Activated CD4-positive, alpha-beta T cell treated with anti-CD3 and anti-CD28 coated beads, Interleukin-2, Interleukin-6, amounts not matched to agents 100 ng/mL and 50 ng/mL, durations not matched to agents 16 hours and 8 hours (primary cell): ENCODE data around the gene PALM.
A peak's percentile ranks its signal among the peaks of the same experiment; 100 is the strongest.

Experiments used
- DNase-seq: peaks from one replicate; pipeline ENCODE4 v3.0.0-alpha.2; 2020

PALM gene

GRCh38 chr19:755063-755462 lies 46.3 kb downstream of the PALM start:
- DNase-seq, result no peak

DNA sequence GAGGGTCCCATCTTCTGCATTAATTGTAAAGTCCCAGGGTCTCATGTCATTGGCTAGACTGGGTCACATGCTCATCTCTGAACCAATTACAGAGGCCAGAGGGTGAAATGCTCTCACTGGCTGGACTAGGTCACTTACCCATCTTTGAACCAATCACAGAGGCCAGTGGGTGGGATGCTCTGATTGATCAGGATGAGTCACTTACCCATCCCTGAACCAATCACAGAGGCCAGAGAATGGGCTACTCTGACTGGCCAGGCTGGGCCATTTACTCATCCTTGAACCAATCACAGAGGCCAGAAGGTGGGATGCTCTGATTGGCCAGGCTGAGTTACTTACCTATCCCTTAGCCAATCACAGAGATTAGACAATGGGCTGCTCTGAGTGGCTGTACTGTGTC lies 47.5 kb downstream of the PALM start:
- DNase-seq, result peak; percentile 31

GRCh38 chr19:756821-757688 lies 48.3 kb downstream of the PALM start:
- DNase-seq, result no peak

- no peak for DNase-seq
Observed at GRCh38 chr19:757811-758668, 49.3 kb downstream of the PALM start.

DNA sequence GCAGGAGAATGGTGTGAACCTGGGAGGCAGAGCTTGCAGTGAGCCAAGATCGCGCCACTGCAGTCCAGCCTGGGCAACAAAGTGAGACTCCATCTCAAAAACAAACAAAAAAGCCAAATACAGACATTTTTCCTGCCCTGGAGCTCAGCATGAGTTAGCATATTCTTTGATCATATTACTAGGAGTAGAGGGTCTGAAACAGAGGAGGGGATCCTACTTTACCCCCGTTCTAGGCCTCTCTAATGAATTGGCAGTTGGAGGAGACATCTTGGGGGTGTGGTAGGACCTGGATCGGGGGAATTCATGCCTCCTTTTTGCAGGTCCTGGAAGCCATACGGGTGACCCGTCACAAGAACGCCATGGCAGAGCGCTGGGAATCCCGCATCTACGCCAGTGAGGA lies 54.4 kb downstream of the PALM start:
- no peak for DNase-seq

GRCh38 chr19:763869-764268 lies 55.1 kb downstream of the PALM start:
- no peak for DNase-seq

DNA sequence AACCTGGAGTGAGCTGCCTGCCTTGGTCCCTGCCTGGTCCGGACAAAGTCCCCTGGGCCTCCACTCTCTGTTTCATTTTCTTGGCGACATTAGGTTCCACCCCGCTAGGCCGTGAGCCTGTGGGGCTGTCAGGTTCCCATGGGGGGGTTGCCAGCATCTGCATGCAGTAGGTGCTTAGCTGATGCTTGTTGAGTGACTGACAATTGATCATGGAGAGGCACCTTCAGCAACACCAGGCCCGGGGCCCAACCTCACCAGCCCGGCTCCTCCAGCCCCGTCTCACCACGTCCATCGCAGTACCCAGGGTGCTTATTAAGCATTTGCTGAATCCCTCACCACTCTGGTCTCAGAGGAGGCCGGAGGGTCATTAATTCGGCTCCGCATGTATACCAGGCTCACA lies 55.6 kb downstream of the PALM start:
- DNase-seq, result no peak

GRCh38 chr19:765179-765738 lies 56.5 kb downstream of the PALM start:
- no peak for DNase-seq

- DNase-seq, result no peak
Observed at GRCh38 chr19:768424-768823, 59.7 kb downstream of the PALM start.

DNA sequence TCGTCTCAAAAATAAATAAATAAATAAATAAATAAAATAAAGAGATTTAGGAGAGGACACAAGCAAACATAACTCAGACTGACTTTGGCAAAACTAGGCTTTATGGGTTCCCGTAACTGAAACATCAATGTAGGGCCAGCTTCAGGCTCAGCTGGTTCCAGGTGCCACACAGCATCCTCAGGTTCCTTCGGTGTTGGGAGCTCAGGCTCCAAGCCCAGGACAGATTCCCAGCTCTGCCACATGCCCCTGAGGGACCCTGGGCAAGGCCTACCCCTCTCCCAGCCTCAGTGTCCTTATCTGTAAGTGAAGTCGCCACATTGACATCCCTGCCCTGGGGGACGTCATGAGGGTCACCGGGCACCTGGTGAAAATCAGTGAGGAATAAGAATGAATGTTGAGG lies 60.9 kb downstream of the PALM start:
- DNase-seq, result no peak

DNA sequence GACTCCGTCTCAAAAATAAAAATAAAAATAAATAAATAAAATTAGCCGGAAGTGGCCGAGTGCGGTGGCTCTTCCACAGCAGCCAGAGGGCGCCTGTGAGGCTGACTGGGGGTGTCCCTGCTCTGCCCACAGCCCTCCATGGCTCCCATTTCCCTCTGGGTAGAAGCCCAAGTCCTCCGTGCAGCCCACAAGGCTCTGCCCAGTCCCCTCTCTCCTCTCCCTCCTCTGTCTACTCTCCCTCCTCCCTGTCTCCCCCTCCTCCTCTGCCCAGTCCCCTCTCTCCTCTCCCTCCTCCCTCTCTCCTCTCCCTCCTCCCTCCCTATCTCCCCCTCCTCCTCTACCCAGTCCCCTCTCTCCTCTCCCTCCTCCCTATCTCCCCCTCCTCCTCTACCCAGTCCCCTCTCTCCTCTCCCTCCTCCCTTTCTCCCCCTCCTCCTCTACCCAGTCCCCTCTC lies 62.6 kb downstream of the PALM start:
- peak; percentile 27 for DNase-seq

GRCh38 chr19:772063-772462 lies 63.3 kb downstream of the PALM start:
- DNase-seq, result no peak

- no peak for DNase-seq
Observed at GRCh38 chr19:772730-773436, 64.1 kb downstream of the PALM start.

- no peak for DNase-seq
Observed at GRCh38 chr19:776549-776948, 67.8 kb downstream of the PALM start.

DNA sequence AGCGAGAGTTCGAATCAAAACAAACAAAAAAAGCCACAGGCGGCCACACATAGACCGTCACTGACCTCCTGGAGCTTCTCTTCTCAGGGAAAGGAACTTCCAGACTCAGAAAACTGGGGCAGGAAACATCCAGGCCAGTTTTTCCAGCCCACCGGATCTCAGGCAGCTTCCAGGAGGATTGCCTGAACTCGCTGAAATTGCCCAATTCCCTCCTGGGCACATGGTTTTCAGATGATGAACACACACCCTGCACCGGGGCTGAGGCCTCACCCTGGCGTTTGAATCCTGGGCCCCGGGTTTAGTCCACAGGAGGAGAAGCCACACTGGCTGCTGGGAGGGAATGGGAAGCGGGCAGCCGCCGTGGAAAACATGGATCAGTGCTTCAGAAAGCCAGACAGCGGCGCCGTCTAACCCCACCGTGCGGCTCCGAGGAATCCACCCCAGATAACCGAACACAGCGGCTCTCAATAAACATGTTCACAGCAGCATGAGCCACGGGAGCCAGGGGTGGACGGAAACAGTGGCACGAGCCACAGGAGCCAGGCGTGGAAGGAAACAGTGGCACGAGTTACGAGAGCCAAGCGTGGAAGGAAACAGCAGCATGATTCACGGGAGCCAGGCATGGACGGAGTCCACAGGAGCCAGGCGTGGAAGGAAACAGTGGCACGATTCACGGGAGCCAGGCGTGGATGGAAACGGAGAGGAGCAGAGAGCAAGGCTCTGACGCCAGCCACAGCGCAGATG lies 70.3 kb downstream of the PALM start:
- DNase-seq, result no peak

DNA sequence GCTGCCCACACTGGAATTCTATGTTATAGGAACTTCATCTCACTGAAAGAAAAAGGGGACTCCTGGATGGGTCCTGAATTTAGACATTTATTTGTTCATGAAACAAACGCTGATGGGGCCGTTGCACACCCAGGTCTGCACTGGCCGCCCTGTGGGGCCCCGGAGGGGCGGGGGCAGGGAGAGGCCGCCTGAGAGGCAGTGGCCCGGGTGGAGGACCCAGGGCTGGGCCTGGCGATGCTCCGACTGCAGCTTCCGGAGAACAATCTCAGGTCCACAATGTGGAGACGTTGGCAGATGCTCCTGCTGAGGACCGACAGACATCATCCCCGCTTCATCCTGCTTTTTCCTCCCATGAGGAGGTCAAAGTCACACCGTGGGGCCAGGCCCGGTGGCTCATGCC lies 72.2 kb downstream of the PALM start:
- DNase-seq, result no peak

GRCh38 chr19:781800-782184 lies 73.1 kb downstream of the PALM start:
- no peak for DNase-seq

GRCh38 chr19:782185-782877 lies 73.6 kb downstream of the PALM start:
- DNase-seq, result no peak

GRCh38 chr19:782878-783668 lies 74.3 kb downstream of the PALM start:
- no peak for DNase-seq

DNA sequence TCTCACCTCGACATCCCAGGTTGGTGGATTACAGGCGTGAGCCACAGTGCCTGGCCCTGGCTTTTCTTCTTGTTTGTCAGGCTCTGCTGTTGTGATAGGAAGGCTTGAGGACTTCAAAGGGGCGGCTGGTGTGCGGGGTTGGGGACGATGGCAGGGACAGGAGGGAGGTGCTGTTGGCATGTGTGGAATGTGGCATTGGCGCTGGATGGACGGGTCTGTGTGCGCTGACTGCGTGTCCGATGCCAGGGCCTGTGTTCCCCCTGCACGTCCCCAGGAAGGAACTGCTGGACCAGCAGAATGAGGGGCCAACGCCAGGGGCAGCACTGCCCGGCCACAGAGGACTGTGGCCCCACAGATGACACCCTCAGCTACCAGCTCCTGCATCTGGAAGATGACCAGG lies 75.8 kb downstream of the PALM start:
- DNase-seq, result no peak

DNA sequence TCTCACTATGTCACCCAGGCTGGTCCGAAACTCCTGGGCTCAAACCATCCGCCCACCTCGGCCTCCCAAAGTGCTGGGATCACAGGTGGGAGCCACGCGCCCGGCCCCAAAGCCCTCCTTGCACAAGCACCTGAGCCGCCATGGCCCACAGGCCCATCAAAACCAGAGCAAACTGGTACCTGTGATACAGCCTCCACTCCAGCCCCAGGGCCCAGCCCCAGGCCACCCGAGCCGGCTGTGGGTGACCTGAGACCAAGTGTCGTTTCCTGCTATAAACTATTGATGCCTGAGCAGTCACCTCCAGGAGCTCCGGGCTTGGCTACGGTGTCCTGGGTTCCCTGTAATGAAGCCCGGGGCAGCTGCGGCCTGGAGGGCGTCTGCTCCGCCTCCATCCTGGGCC lies 78.8 kb downstream of the PALM start:
- no peak for DNase-seq
